Measurements from ENCODE around the gene AGO4.

Gene AGO4

DNA sequence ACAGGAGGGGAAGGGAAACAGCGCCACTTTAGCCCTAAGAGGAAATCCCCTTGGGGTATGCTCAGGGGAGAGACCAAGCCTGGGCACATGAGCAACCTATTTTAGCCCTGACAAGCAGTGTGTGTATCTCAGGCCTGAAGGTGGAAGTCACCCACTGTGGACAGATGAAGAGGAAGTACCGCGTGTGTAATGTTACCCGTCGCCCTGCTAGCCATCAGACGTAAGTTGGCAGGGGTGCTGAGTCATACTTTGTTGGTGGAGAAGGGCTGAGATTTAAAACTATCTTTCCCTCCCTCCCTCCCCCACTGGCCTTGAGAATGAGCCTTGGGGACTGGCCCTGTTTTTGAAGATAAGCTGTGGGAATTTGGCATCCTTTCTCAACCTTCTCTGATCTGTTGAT, 86.4 kb downstream of the AGO4 start:
- DNase-seq = peak in 7 of 56 donors; percentile 5 to 27 (median 13)

GRCh38 chr1:35894656-35895055, 86.8 kb downstream of the AGO4 start:
- DNase-seq = no peak

DNA sequence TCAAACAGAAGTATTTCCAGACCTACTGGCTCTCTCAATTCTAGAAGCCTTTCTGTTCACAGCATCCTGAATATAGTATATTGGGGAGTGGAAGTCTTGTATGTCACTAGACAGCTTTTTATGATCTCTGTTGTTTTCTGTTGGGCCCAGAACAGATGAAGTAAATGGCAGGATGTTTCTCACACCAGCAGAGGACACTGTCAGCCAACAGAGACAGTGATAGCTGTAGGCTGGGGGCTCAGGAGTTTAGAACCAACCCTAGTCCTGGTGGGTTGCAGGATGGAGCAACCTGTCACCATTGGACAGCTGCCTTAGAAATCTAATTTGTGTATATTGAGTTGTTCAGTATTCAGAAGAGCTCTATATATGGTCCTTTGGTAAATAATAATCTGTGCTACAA, 92.1 kb downstream of the AGO4 start:
- no peak for DNase-seq

DNA sequence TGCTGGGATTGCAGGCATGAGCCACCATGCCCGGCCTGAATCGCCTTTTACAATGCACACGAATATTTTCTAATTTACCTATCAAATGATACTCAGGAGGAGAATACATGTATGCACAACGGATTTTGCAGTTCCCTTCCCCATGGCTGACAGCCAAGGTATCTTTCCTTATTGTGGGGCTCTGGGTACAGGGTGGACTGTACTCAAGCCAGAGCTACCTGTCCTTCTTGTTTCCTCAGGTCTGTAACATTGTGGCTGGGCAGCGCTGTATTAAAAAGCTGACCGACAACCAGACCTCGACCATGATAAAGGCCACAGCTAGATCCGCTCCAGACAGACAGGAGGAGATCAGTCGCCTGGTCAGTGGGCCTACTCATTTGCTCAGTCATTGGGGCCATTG, 93.4 kb downstream of the AGO4 start:
- no peak for DNase-seq

- no peak for DNase-seq
Measured at GRCh38 chr1:35902671-35903070, 94.9 kb downstream of the AGO4 start.
